Progenitor cell of endocrine pancreas (in vitro differentiated cells): Measurements from ENCODE around the gene PSMF1. TPM values are rescaled to one million over a fixed set of nuclear protein-coding genes. Genes with fewer than 3 reads are reported as not detected.

Experiments used
- DNase-seq: peaks from one replicate; pipeline ENCODE4 v3.0.0; 2021; ENCODE audit warnings: low spot score; ENCODE audit not compliant: unreplicated experiment
- H3K27ac Mint-ChIP-seq: 2 replicates; pipeline ENCODE4 v1.8.0; 2021; ENCODE audit warnings: mild to moderate bottlenecking, moderate library complexity, mixed read lengths
- H3K27me3 Mint-ChIP-seq: 2 replicates; pipeline ENCODE4 v1.8.0; 2021; ENCODE audit warnings: mixed read lengths
- H3K36me3 Mint-ChIP-seq: 2 replicates; pipeline ENCODE4 v1.8.0; 2022; ENCODE audit warnings: mixed read lengths; ENCODE audit not compliant: insufficient read depth
- H3K4me1 Mint-ChIP-seq: 2 replicates; pipeline ENCODE4 v1.8.0; 2021; ENCODE audit warnings: low read depth, mixed read lengths
- H3K4me3 Mint-ChIP-seq: 2 replicates; pipeline ENCODE4 v1.8.0; 2021; ENCODE audit warnings: low read depth, mild to moderate bottlenecking, moderate library complexity, mixed read lengths
- H3K9me3 Mint-ChIP-seq: 2 replicates; pipeline ENCODE4 v1.8.0; 2021; ENCODE audit warnings: low read depth, mixed read lengths
- total RNA-seq: library from RNA; stranded (reverse); gene quantifications from 2 replicates; pipeline ENCODE4 v1.2.1, GENCODE V29; 2021
- TF ChIP-seq, protein P1 (sequence below): fragments of 200-600 bp; sonication (generic); IDR thresholded peaks from one replicate; pipeline ENCODE4 v1.5.0; 2021; ENCODE audit warnings: antibody characterized with exemption, mild to moderate bottlenecking; ENCODE audit not compliant: unreplicated experiment

PSMF1 gene
- total RNA-seq, 1 donor from 2014 or later: 92.5 TPM

DNA sequence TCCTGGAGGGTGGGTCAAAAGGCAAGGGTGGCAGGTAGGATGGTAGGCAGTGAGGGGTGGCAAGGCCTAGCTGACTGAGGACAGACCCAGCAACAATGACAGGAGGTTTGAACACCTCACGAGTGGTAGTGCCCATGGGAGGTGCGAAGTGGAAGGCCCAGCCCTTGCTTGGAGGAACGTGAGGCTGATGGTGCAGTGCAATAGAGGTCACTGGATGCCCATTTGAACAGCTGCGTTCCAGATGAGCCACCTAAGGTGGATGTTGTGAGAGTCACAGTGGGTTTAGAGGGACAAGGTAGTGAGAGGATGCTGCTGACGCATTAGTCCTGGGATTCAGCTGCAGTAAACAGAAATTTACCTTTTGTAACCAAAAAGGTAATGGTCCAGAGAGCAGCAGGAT is 50.8 kb downstream of the PSMF1 start:
- H3K36me3 Mint-ChIP-seq: peaks cover 26% of the 10 kb centered on the region
- H3K4me3 Mint-ChIP-seq: no peak overlapping the region
- no peaks in the 10 kb centered on the region for H3K9me3 Mint-ChIP-seq
- peaks cover 1% of the 10 kb centered on the region for H3K4me1 Mint-ChIP-seq
- no peak overlapping the region for H3K27ac Mint-ChIP-seq
- TF ChIP-seq, protein P1, sequence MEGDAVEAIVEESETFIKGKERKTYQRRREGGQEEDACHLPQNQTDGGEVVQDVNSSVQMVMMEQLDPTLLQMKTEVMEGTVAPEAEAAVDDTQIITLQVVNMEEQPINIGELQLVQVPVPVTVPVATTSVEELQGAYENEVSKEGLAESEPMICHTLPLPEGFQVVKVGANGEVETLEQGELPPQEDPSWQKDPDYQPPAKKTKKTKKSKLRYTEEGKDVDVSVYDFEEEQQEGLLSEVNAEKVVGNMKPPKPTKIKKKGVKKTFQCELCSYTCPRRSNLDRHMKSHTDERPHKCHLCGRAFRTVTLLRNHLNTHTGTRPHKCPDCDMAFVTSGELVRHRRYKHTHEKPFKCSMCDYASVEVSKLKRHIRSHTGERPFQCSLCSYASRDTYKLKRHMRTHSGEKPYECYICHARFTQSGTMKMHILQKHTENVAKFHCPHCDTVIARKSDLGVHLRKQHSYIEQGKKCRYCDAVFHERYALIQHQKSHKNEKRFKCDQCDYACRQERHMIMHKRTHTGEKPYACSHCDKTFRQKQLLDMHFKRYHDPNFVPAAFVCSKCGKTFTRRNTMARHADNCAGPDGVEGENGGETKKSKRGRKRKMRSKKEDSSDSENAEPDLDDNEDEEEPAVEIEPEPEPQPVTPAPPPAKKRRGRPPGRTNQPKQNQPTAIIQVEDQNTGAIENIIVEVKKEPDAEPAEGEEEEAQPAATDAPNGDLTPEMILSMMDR: no peak
- DNase-seq: no peak
- H3K27me3 Mint-ChIP-seq: no peaks in the 10 kb centered on the region

DNA sequence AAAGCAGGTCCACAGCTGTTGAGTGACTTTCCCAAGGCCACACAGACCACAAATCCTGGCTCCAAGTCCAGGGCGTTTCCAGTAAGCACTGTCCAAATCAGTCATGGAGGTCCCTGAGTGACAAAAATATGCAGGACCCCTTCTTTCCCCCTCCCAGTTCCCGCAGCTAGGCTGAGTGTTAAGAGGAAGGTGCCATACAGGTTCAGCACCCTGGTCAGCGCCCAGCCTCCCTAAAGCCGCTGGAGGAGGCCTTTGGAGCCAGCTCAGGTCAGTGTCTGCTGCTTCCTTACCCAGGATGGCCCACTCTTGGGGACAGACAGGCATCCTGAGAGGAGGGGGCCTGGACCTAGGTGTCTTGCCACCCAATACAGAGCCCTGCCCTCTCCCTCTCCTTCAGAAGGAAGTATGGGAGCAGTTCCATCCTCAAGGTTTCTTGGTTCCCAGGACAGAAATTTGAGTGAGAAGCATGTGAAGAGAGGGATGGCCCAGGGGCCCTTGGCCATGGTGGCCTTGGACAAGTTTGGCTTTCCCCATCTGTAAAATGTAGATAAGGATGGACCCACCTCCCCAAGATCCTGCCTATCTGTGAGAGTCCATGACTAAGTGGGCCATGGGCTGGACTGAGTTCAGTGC is 53.2 kb downstream of the PSMF1 start:
- H3K9me3 Mint-ChIP-seq: no peaks in the 10 kb centered on the region
- DNase-seq: peak; percentile 61
- no peak overlapping the region for H3K4me3 Mint-ChIP-seq
- no peak overlapping the region for H3K27ac Mint-ChIP-seq
- peaks cover 17% of the 10 kb centered on the region for H3K36me3 Mint-ChIP-seq
- H3K4me1 Mint-ChIP-seq: peaks cover 1% of the 10 kb centered on the region
- H3K27me3 Mint-ChIP-seq: no peaks in the 10 kb centered on the region
- TF ChIP-seq, protein P1: no peak

DNA sequence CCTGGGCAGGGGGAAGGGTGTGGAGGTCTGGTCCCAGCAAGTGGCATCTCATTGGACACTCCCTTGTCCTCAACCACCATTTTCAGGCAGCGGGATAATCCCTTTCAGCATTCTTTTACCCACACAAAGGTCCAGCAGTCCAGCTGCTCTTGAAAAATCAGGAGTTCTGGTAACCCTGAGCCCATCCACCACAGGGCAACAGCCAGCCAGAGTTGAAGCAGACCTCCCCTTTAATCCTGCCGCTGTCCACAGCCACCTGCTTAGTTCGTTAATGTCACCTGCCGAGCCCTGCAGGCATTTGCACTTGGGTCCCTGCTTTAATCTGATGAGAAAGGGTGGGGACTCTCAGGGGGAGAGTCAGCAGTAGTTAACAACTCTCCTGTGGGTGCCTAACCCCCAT is 55.3 kb downstream of the PSMF1 start:
- peaks cover 1% of the 10 kb centered on the region for H3K4me1 Mint-ChIP-seq
- DNase-seq: no peak
- H3K27me3 Mint-ChIP-seq: no peaks in the 10 kb centered on the region
- TF ChIP-seq, protein P1: no peak
- H3K4me3 Mint-ChIP-seq: no peak overlapping the region
- H3K27ac Mint-ChIP-seq: no peak overlapping the region
- H3K9me3 Mint-ChIP-seq: no peaks in the 10 kb centered on the region
- H3K36me3 Mint-ChIP-seq: peaks cover 5% of the 10 kb centered on the region

DNA sequence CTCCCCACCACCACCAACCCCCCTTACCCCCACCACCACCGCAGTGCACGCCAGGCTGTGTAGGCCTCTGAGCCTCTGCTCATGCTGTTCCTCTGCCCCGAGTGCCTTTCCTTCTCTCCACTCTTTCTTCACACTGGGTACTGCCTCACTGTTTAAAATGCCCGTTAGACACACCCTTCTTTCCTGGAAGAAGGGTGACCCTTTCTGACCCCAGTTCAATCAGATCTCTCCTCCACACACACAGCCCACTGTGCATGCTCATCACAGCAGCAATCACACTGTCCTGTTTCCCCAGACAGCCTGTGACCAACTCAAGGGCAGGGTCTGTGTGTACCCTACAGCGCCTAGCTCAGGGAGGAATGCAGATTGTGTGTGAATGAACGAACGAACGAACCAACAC is 56.4 kb downstream of the PSMF1 start:
- H3K4me1 Mint-ChIP-seq: peaks cover 1% of the 10 kb centered on the region

DNA sequence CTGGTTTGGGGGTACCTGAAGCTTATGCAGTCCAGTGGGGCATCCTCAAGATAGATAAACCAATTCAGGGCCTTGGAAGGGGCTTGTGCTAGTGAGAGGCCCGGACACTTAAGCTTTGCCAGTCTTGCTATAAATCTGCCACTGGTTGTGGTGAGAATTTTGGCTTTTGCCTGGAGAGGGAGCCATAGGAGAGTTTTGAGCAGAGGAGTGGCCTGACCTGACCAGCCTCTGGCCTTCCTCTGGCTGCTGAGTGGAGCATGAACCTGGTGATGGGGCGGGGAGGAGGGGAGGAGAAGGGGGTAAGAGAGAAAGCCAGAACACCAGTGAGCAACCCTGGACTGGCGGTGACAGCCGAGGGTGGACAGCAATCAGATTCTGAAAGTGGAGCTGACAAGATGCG is 59.3 kb downstream of the PSMF1 start:
- TF ChIP-seq, protein P1: peak; percentile 25
- Mint-ChIP-seq H3K27me3 (no peaks in the 10 kb centered on the region), H3K4me1 (no peaks in the 10 kb centered on the region), H3K27ac (peak overlapping the region; percentile 60), H3K9me3 (no peaks in the 10 kb centered on the region), H3K4me3 (no peak overlapping the region), H3K36me3 (no peaks in the 10 kb centered on the region)
- DNase-seq: no peak

More for the DNA sequence above, 56.4 kb downstream of the PSMF1 start:
- H3K4me3 Mint-ChIP-seq: no peak overlapping the region
- H3K27ac Mint-ChIP-seq: no peak overlapping the region
- no peaks in the 10 kb centered on the region for H3K27me3 Mint-ChIP-seq
- no peaks in the 10 kb centered on the region for H3K9me3 Mint-ChIP-seq
- peaks cover 5% of the 10 kb centered on the region for H3K36me3 Mint-ChIP-seq
- TF ChIP-seq, protein P1: no peak
- no peak for DNase-seq
